Measurements from ENCODE around the gene STK39. TPM values are rescaled to one million over a fixed set of nuclear protein-coding genes. Genes with fewer than 3 reads are reported as not detected.
"Not testable (repeated sequence)": the region's sequence is repeated elsewhere in the genome, so short reads cannot be mapped to it uniquely, and the experiment has no call there.

Gene STK39
- polyA plus RNA-seq, 3 donors: 30.4 to 36.0 (median 34.7) TPM

DNA sequence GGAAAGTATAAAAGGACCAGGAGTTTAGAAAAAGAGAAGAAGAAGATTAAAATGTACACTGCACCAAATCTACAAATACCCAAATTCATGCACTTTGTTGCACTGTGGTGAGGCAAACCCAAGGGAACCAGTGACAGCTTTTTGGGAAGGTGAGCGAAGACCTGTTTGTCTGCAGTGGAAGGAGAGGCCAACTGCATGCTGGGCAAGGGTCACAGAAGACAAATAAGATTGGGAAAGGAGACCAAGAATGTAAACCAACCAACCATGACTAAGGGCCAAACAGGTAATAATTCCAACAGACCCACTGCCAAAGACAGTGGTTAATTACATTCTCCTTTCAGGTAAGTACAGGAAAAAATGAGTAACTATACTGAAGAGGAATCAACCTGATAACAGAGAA lies 202.8 kb downstream of the STK39 start:
- no peak for DNase-seq (ENCODE audit: extremely low read depth in 1 of 11, low read depth in 9 of 11, low spot score in 4 of 11)

DNA sequence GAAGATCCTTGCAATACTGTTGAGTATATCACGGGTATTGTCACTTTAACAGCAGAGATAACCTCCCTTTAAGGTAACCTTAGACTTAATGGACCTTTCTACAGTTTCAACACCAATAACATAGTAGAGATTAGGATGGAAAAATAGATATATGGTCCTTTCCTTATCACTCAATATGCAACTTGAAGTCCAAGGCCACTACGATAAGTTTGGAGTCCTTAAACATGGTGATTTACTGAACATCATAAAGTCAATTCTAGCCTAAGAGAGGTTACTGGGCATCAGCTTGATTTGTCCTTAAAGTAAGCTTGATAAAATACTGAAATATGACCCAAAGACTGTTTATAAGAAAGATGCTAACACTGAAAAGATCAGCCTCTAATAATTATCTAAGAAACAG lies 203.2 kb downstream of the STK39 start:
- no peak for DNase-seq (ENCODE audit: extremely low read depth in 1 of 11, low read depth in 9 of 11, low spot score in 4 of 11)

DNA sequence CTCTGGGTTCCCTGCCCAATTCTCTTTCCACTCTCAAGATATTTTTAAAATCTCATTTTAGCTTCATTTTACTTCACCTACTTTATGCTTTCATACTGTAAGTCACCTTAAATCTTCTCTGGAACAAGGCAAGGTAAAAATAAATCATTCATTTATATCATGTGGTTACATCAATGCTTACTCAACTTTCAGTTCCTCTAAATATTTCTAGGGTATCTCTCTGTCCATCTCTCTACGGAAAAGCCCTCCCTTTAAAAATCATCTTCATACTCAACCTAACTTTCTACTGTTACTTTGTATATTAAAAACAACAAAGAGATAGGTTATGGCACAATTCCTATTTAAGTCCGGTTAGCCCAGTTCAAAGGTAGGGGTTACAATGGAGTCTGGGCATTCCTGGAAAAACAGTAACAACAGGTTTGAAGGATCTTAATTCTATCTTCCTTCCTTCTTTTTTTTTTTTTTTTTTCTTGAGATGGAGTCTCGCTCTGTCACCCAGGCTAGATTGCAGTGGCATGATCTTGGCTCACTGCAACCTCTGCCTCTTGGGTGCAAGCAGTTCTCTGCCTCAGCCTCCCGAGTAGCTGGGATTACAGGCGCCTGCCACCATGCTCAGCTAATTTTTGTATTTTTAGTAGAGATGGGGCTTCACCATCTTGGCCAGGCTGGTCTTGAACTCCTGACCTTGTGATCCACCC lies 205.1 kb downstream of the STK39 start:
- not testable (repeated sequence) for DNase-seq (ENCODE audit: extremely low read depth in 1 of 11, low read depth in 9 of 11, low spot score in 4 of 11)

DNA sequence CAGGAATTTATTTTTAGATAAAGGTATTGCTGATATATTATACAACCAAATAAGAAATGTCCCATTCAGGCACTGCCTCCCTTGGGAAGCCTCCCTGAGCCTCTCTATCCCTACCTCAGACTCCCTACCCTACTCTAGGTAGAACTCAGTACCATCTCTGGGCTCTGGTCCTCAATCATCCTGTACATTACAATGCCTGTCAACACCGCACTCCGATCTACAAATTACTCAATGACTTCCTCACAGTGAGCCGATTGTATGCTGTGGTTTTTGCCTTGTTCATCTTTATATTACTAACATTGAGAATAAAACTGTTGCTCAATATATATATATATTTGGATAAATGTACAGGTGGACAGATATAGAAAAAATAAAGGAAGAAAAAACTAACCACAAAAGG lies 207.5 kb downstream of the STK39 start:
- DNase-seq (ENCODE audit: extremely low read depth in 1 of 11, low read depth in 9 of 11, low spot score in 4 of 11): no peak

DNA sequence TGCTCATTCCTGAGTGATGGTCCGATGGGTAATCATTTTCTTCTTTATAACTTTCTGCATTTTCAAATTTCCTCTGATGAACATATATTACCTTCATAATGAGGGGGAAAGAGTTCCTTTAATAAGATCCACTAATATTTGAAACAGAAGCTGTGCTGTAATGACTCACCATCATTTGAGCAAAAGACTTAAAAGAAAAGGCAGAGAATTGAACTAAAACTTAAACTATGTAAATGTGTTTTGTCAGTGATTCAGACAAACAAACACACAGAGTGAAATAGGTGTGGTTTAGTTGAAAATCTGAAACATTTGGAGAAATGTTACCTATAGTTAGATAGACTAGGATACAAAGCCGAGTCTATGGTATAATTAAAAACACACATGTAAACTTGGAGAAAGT lies 209.6 kb downstream of the STK39 start:
- DNase-seq (ENCODE audit: extremely low read depth in 1 of 11, low read depth in 9 of 11, low spot score in 4 of 11): no peak

DNA sequence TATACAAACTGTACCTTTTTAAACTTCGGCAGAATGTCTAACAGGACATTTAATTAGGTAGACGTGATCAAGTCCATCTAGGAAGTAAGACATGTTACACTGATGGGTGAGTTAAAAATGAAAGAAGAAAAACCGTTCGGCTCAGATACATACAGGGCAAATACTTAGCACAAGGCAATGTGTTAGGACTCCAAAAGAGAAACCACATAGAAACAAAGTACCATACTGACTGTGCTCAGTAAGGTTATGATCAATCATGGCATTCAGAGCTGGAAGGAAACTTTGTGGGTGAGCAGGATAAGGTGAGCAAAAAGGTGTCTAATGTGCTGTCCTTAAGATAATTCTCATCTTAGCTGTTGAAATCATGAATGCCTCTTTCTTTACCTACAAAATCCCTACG lies 211.9 kb downstream of the STK39 start:
- DNase-seq (ENCODE audit: extremely low read depth in 1 of 11, low read depth in 9 of 11, low spot score in 4 of 11): no peak

DNA sequence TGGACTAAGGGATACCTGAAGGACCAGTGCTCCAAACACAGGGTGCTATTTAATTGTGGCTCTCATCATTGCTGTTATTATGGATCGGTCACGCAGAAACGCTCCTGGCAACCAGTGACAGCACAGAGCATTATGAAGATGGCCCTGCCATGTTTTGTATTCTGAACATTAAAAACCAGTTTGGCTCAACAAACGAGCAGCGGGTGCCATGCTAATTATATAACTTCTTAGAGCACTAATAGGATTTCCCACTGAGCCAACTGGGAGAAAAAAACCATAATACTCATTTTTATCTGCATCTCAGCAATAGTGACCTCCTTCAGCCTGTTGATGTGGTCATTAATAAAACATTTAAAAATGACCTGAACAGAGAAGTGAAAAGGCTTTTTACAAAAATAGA lies 212.8 kb downstream of the STK39 start:
- DNase-seq (ENCODE audit: extremely low read depth in 1 of 11, low read depth in 9 of 11, low spot score in 4 of 11): no peak

DNA sequence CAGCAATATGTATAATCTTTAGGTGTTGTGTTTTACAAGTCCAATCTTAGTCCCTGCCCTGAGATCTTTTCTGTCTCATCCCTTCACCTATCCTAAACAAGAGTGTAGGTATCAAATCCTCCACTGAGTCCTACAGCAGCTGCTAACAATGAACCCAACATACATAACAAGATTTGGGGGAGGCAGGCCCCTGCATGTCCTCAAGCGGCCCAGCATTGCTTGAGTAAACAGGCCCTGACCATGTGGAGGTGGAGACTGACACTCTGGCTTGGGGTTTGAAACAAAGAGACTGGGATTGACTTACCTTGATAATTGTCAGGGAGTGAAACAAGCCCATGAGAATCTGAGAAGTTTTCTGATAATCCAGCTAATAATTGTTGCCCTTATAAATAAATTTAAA lies 213.4 kb downstream of the STK39 start:
- DNase-seq (ENCODE audit: extremely low read depth in 1 of 11, low read depth in 9 of 11, low spot score in 4 of 11): no peak

DNA sequence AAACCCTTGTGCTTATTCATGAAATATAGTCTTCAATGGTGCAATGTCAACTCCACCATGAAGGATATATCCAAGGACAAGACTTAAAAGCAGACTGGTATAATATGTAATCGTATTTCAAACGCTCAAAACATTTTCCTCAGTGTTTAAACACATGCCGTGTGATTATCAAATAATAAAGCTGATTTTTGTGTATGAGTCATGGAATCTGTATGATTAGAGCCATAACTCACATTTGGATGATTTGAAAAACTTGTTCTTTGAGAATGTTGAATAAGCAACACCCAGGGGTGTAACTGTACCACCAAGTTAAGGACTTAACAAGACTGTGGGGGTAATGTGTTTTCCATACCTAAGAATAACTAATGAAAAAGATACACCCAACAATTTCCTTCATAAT lies 215.3 kb downstream of the STK39 start:
- no peak for DNase-seq (ENCODE audit: extremely low read depth in 1 of 11, low read depth in 9 of 11, low spot score in 4 of 11)

DNA sequence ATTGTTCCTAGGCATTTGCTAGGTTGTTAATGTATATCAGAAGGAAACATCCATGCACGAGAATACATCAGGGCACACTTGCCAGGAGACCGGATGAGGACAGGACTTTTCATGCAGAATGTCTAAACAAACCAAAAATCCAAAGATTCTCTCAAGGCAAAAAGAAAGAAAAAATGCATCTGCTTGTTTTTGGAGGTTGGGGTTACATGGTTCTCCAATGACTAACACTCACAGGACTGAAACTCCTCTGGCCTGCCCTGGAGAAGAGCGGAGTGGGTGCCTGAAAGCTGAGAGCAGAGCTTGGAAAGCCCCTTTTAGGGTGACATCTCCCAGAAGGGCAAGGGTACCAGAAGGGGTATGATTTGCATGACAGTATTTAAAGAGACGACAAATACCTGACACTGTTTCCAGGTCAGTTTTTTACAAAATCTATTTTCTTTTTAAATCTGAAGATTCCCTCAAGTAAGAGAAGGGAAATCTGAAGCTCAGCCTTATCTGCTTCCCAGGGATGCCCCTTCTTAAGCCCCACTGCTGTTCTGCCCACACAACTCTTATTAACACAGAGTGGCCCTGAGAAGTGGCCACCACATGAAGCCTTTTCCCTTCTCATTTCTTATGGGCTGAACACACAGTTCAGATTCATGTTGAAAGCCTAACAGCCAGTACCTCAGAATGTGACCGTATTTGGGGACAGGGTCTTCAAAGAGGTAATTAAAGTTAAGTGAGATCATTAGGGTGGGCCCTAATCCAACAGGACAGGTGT lies 216.4 kb downstream of the STK39 start:
- DNase-seq (ENCODE audit: extremely low read depth in 1 of 11, low read depth in 9 of 11, low spot score in 4 of 11): no peak

DNA sequence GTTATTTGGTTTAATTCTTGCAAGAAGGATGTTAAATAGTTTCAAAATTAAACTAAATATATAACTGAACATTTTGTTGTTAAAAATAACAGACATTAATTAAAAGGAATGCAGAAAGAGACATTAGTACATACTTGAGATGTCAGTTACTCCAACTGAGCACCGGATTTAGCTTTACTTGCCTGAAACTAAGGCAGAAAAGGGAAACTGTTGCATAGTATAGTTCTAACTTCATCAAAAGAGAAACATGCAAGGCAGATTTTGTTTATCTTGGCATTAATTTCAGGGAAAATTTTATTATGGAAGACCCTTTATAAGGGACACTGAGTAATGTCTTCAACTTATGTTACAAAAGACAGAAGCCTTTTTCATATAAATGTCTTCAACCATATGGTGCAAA lies 218.3 kb downstream of the STK39 start:
- no peak for DNase-seq (ENCODE audit: extremely low read depth in 1 of 11, low read depth in 9 of 11, low spot score in 4 of 11)

DNA sequence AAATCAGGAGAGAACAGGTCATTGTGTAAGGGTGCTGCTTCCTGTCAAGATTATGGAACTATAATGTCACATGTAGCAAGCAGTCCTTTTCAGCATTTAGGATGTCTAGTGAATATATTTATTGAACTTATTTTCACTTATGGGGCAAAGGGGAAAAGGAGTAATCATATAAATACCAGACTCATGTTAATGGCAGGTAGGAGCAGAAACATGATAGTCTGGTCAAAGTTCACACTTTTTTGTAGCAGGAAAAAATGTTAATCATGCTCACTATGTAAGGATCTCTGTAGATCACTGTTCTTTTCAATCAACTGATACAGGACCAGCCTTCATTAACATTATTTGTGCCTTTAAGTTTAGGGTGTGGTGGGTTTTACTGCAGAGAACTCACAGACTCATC lies 219.0 kb downstream of the STK39 start:
- no peak for DNase-seq (ENCODE audit: extremely low read depth in 1 of 11, low read depth in 9 of 11, low spot score in 4 of 11)

DNA sequence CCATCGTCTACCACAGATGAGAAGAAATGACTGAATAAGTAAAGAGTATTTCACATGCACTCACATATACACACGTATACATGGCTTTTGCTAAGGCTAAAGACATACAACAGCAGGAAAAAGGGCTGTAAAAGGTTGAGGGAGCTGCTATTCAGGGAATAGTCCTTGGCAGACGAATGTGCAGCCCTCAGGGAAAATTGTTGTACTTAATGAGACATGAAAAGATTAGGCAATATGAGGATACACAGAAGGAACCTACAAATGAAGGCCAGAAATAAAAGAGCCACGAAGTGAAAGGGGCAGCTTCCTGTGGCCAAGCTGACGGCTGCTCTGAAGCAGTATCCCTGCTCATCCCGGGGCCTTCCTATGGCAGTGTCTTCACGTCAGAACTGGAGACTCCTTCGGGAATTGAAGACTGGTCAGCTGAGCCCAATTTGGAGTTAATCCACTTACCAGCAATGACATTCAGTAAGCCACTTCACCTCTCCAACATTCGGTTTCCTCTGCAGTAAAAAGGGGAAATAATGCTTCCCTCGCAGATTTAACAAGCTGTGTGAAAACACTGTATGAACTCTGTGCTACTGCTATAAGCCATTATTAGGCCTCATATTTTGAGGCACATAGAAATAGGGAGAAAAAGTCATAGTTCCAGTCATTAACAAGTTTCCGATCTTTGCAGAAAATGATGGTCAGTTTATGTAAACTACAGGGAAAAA lies 221.8 kb downstream of the STK39 start:
- DNase-seq (ENCODE audit: extremely low read depth in 1 of 11, low read depth in 9 of 11, low spot score in 4 of 11): no peak

DNA sequence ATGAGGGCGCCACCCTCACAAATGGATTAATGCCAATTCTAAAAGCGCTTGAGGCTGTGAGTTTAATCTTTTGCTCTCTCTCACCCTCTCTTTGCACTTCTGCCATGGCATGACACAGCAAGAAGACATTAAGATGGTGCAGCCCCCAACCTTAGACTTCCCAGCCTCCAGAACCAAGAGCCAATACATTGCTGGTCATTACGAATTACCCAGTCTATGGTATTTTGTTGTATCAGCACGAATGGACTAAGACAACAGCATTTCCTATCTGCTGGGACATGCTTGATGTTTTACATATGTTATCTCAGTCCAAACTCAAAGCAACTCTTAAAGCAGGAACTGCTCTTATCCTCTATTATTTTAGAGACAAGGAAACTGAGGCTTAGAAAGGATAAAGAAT lies 222.9 kb downstream of the STK39 start:
- no peak for DNase-seq (ENCODE audit: extremely low read depth in 1 of 11, low read depth in 9 of 11, low spot score in 4 of 11)

DNA sequence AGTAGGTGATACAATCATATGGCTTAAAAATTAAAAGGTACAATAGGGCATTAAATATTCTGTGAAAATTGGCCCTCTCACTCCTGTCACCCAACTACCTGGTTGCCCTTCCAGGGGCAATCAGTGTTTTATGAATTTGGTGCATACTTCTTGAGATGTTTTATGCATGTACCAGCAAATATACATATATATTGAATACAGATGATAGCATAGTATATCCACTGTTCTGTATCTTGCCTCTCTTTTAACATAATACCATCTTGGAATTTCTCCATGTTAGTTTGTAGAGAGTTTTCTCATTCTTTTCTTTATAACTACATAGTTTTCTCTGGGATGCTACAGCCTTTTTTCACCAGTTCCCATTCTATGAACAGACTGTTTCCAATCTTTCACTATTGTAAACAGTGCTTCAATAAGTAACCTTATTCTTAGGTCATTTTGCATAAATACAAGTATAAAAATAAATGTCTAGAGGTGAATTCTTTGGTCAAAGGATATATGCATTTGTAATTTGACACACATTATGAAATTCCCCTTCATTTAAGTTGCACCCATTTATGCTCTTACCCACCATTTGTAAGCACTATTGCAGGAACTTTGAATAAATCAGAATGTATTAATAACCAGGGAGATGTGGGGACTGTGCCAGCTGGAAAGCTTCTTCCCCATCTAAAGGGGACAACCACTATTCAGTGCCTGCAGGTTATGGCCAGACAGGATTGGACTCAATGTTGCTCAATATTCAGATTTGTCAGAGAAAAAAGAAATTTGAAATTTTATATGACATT lies 225.4 kb downstream of the STK39 start:
- no peak for DNase-seq (ENCODE audit: extremely low read depth in 1 of 11, low read depth in 9 of 11, low spot score in 4 of 11)

DNA sequence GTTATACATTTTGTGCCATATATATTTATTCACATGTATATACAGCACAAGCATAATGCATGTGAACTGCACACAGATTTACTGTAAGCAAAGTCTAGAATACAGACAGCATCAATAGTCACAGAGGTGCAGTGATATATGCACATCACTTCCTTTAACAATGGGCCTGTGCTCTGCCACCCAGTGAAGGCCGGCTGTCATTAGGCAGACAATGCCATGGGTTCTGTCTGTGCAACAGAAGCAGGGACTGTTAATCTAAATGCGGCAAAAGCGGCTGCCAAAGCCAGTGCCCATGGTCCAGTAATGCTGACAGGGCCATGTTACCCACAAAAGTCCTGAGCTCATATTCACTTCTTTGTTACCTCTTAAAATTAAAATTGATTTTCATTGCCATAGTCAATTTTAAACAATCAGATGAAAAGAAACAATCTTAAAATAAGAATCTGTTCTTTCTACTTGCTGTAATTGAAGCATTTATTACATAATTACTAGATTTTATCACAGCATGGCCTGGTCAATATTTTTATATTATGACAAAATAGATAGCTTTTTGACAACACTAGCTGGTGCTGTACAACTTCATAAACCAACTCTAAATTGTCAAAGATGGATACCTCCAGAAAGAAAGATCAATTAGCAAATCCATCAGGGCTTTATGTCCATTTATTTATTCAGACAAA lies 232.0 kb downstream of the STK39 start:
- no peak for DNase-seq (ENCODE audit: extremely low read depth in 1 of 11, low read depth in 9 of 11, low spot score in 4 of 11)

DNA sequence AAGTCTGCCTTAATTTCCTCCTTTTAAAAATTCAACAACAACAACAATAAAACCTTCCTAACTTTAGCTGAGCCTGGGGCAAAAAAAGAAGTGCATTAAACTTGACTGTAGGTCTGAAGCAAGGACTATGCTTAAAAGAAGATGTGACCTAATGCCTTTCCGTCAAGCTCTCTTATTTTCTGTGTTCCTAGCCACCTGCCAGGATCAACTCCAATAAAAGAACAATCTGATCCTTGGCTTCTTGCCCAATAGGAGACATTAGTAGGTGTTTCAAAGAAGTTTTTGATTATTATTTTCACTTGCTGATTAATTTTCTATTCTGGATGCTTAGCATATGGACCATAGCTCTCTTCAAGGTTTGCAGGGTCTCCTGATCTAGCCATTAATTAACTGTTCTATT lies 237.5 kb downstream of the STK39 start:
- no peak for DNase-seq (ENCODE audit: extremely low read depth in 1 of 11, low read depth in 9 of 11, low spot score in 4 of 11)

DNA sequence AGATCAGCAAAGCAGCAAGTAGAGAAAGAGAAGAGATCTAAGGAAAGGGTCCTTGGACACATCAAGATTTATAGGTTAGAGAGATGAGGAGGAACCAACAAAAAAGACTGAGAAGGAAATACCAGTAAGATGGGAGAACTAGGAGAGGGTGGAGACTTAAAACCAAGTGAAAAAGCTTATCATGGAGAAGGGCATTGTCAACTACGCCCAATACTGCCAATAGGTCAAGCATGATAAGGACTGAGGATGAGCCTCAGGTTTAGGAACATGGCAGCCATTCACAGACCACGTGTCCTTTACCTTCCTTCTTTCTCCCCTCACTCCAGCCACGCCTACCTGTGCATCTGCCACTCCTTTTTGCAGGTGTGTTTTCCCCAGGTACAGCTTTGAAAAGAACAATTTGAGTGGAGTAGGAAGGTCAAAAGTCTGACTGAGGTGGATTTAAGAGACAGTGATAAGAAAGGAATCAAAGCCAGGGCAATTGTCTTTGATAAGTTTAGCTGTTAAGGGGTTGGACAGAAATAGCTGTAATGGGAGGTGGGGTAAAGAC lies 238.7 kb downstream of the STK39 start:
- no peak for DNase-seq (ENCODE audit: extremely low read depth in 1 of 11, low read depth in 9 of 11, low spot score in 4 of 11)

DNA sequence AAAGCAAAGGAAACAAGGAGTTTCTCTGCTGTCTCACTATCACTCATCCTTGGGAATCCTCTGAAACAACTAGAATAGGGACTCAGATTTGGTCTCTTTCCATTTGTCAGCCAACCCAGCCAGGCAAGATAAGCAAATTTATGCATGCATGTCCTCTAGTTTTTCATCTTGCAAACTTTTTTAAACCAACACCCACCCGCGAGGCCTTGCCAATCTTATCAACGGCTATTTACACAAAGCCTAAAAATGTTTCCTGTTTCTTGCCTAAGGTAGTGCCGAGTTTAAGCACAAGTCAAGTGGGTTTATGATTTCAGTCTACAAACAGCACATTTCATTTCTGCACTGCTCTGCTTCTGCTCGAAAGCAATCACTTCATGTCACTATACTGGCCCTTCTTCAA lies 240.9 kb downstream of the STK39 start:
- DNase-seq (ENCODE audit: extremely low read depth in 1 of 11, low read depth in 9 of 11, low spot score in 4 of 11): no peak

All from renal cortex interstitium (tissue), 11 donors.